Uterus (tissue), 2 donors: Measurements from ENCODE around the gene ATF4.

Source experiments
- CTCF ChIP-seq, 4 experiments: fragments of 200-600 bp in 2 of 4; fragments of 450-650 bp in 2 of 4; sonication (generic) in 2 of 4; IDR thresholded peaks; one replicate each; pipeline ENCODE4 v1.5.1; 2016 to 2019; ENCODE audit warnings: antibody characterized with exemption in 4 of 4, mild to moderate bottlenecking in 2 of 4, moderate library complexity in 1 of 4
- POLR2A ChIP-seq, 2 donors: fragments of 450-650 bp; IDR thresholded peaks; one replicate each; pipeline ENCODE4 v1.6.1; 2016; ENCODE audit warnings: antibody characterized with exemption in 2 of 2, mild to moderate bottlenecking in 1 of 2, moderate library complexity in 1 of 2

- TF ChIP-seq CTCF (IDR thresholded peaks at IDR 0.05) (no peak), POLR2A (IDR thresholded peaks at IDR 0.05) (no peak)
Observed at GRCh38 chr22:39547587-39547947, 27.2 kb downstream of the ATF4 start.
